Endothelial cell of umbilical vein (primary cell): ENCODE results near the gene MFSD6L. TPM values are rescaled to one million over a fixed set of nuclear protein-coding genes. Genes with fewer than 3 reads are reported as not detected.

Experiments
- BruUV-seq: library from RNA; stranded (reverse); fragments of 400-500 nt; replicated peaks from 2 replicates; lab custom pipeline; 2021; lab: Mats Ljungman, UMichigan
- CTCF ChIA-PET: fragments of 300-600, 350-600 bp; sonication (Branson Sonifier 250); formaldehyde crosslinking; loops from one replicate; lab custom pipeline; 2021; ENCODE audit warnings: antibody characterized with exemption, inconsistent platforms; lab: Charles Lee
- POLR2A ChIA-PET: fragments of 300-600, 350-600 bp; sonication (Branson Sonifier 250); formaldehyde crosslinking; loops from one replicate; lab custom pipeline; 2021; ENCODE audit warnings: antibody characterized with exemption, inconsistent platforms; lab: Charles Lee
- DNase-seq: peaks from one replicate; pipeline ENCODE4 v3.0.0-alpha.2; 2011; ENCODE audit warnings: low read depth, low spot score
- FAIRE-seq: peaks from 2 replicates; lab custom pipeline; 2011; peaks lifted over from hg19 to GRCh38; lab: Jason Lieb, UNC
- H2AFZ ChIP-seq: 2 replicates; pipeline ENCODE4 v1.6.0; 2012; ENCODE audit warnings: low read depth, low read length, control low read depth, inconsistent platforms
- H3K27ac ChIP-seq: 2 replicates; pipeline ENCODE4 v1.5.1; 2011; ENCODE audit warnings: low read depth, mild to moderate bottlenecking, control low read depth, low read length, moderate library complexity; ENCODE audit not compliant: insufficient read depth
- H3K27me3 ChIP-seq, 2 experiments: 2 replicates each; pipeline versions ENCODE4 v1.6.0 to v1.6.1; 2011; ENCODE audit warnings: low read length in 2 of 2, mixed read lengths in 1 of 2; ENCODE audit not compliant: control insufficient read depth in 2 of 2, insufficient read depth in 2 of 2
- H3K36me3 ChIP-seq, 2 experiments: 2 replicates in 1 of 2; 3 replicates in 1 of 2; pipeline ENCODE4 v1.5.1; 2011; ENCODE audit warnings: low read length in 2 of 2, mild to moderate bottlenecking in 1 of 2, moderate library complexity in 1 of 2; ENCODE audit not compliant: control insufficient read depth in 2 of 2, insufficient read depth in 2 of 2; ENCODE audit errors: extremely low read depth in 1 of 2
- H3K4me1 ChIP-seq: 3 replicates; pipeline ENCODE4 v1.5.1; 2011; ENCODE audit warnings: mild to moderate bottlenecking, low read length; ENCODE audit not compliant: control insufficient read depth, insufficient read depth; ENCODE audit errors: extremely low read depth
- H3K4me2 ChIP-seq: 2 replicates; pipeline ENCODE4 v1.6.1; 2011; ENCODE audit warnings: low read length, control low read depth, mixed read lengths; ENCODE audit not compliant: insufficient read depth
- H3K4me3 ChIP-seq, 3 experiments: fragments of 200-600 bp in 1 of 3; sonication (generic), shearing (Covaris generic) in 1 of 3; replicated peaks in 1 of 3; 2 replicates each; pipeline ENCODE4 v1.5.1; 2011 to 2016; ENCODE audit warnings: control low read depth in 3 of 3, low read length in 3 of 3, mild to moderate bottlenecking in 2 of 3, inconsistent platforms in 1 of 3, low read depth in 1 of 3, moderate library complexity in 1 of 3; ENCODE audit not compliant: insufficient read depth in 1 of 3
- H3K79me2 ChIP-seq: 2 replicates; pipeline ENCODE4 v1.6.0; 2012; ENCODE audit warnings: low read length, inconsistent platforms; ENCODE audit not compliant: control insufficient read depth, insufficient read depth
- H3K9ac ChIP-seq: replicated peaks from 2 replicates; pipeline ENCODE3; 2011; ENCODE audit warnings: low read length, control low read depth; ENCODE audit not compliant: insufficient read depth; ENCODE audit errors: extremely low read depth
- H3K9me1 ChIP-seq: replicated peaks from 3 replicates; pipeline ENCODE4 v1.6.0; 2011; ENCODE audit warnings: mild to moderate bottlenecking, low read length; ENCODE audit not compliant: control insufficient read depth, insufficient read depth; ENCODE audit errors: extremely low read depth
- H3K9me3 ChIP-seq: replicated peaks from 2 replicates; pipeline ENCODE4 v1.5.1; 2012; ENCODE audit warnings: low read length, inconsistent platforms; ENCODE audit not compliant: control insufficient read depth, insufficient read depth
- H4K20me1 ChIP-seq: replicated peaks from 2 replicates; pipeline ENCODE3; 2011; ENCODE audit warnings: mild to moderate bottlenecking, low read length; ENCODE audit not compliant: control insufficient read depth, insufficient read depth; ENCODE audit errors: extremely low read depth
- CTCF ChIP-seq, 2 donors: IDR thresholded peaks; 1 replicate in 1 of 2; 2 replicates in 1 of 2; pipeline ENCODE4 v1.5.1; 2011; ENCODE audit warnings: low read length in 2 of 2, mild to moderate bottlenecking in 2 of 2, moderate library complexity in 2 of 2, control low read depth in 1 of 2, inconsistent platforms in 1 of 2, low read depth in 1 of 2; ENCODE audit not compliant: insufficient read depth in 1 of 2; ENCODE audit errors: extremely low read depth in 1 of 2
- EZH2 ChIP-seq: IDR thresholded peaks from 2 replicates; pipeline ENCODE4 v1.6.1; 2012; ENCODE audit warnings: borderline replicate concordance, low read depth, mild to moderate bottlenecking, moderate library complexity, low read length, inconsistent platforms; ENCODE audit not compliant: severe bottlenecking
- FOS ChIP-seq: IDR thresholded peaks from 2 replicates; pipeline ENCODE4 v1.6.1; 2011; ENCODE audit warnings: mild to moderate bottlenecking, low read length, moderate library complexity, borderline replicate concordance; ENCODE audit not compliant: insufficient read depth
- GATA2 ChIP-seq: IDR thresholded peaks from 2 replicates; pipeline ENCODE4 v1.7.0; 2011; ENCODE audit warnings: low read depth, mild to moderate bottlenecking, moderate library complexity, mixed read lengths, low read length; ENCODE audit not compliant: insufficient read length, insufficient read depth
- JUN ChIP-seq: IDR thresholded peaks from 2 replicates; pipeline ENCODE4 v1.6.1; 2011; ENCODE audit warnings: borderline replicate concordance, low read depth; ENCODE audit not compliant: insufficient read length, insufficient read depth
- MAX ChIP-seq: IDR thresholded peaks from 2 replicates; pipeline ENCODE4 v1.6.1; 2011; ENCODE audit not compliant: insufficient read depth, insufficient read length
- MYC ChIP-seq: IDR thresholded peaks from one replicate; pipeline ENCODE4 v1.6.1; 2011; ENCODE audit warnings: mild to moderate bottlenecking, low read depth, low read length
- POLR2A ChIP-seq: IDR thresholded peaks from 2 replicates; pipeline ENCODE4 v1.6.1; 2012; ENCODE audit warnings: low read depth, mild to moderate bottlenecking, control low read depth, low read length
- POLR2AphosphoS5 ChIP-seq: IDR thresholded peaks from 2 replicates; pipeline ENCODE4 v1.6.1; 2012; ENCODE audit warnings: low read depth, mild to moderate bottlenecking, control low read depth, low read length, moderate library complexity; ENCODE audit not compliant: insufficient read depth
- dilution Hi-C: fragments of 300-500 bp; cut with MboI; formaldehyde crosslinking; loops from one replicate; pipeline ENCODE4 v1.15.0; 2019; ENCODE audit warnings: low sequenced_read_pairs; ENCODE audit not compliant: extremely low pct_ligation_motif_present
- intact Hi-C: fragments of 100-400 bp; cut with micrococcal nuclease; formaldehyde crosslinking; loops from one replicate; pipeline ENCODE4 v1.10.0; 2022
- polyA plus RNA-seq, 4 experiments: library from polyadenylated mRNA; depleted of rRNA in 3 of 4; stranded (reverse) in 3 of 4; unstranded in 1 of 4; fragments of >200 nt; gene quantifications; 2 replicates each; pipeline versions ENCODE4 v1.2.1 to v1.2.3, GENCODE V29; 2011 to 2012; ENCODE audit warnings: missing spikeins in 1 of 4
- total RNA-seq: library from RNA; stranded (reverse); gene quantifications from 2 replicates; pipeline ENCODE4 v1.2.3, GENCODE V29; 2021

Gene MFSD6L
- total and polyA plus RNA-seq, 2 donors (not counting 3 experiments of a cell fraction or from before 2014, with no cell fraction given) = not detected

DNA sequence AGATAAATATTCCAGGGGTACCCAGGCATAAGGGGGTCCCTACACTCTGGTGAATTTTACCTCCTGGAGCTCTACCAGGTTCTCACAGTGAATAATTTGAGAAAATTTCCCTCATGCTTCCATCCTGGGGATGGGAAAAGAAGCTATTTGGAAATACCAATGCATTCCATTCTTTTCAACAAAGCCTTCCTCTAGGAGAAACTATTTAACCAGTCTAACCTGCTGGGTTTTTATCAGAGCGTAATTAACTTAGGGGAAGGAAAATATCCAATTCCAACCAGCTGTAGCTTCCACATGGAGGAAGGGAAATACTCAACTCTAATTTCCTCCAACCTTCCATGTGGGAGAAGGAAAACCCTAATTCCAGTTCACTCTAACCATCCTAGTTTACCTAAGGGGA lies 17.0 kb downstream of the MFSD6L start:
- no peaks in the 10 kb centered on the region for H3K9me3 ChIP-seq
- FAIRE-seq = no peak
- H3K4me1 ChIP-seq = no peaks in the 10 kb centered on the region
- TF ChIP-seq JUN = no peak
- no peak for TF ChIP-seq MYC
- no peak for TF ChIP-seq POLR2A
- no peak for TF ChIP-seq EZH2
- no peak for TF ChIP-seq GATA2
- no peak for TF ChIP-seq CTCF (IDR thresholded peaks at IDR 0.05; ENCODE audit: extremely low read depth in 1 of 2, insufficient read depth in 1 of 2, low read depth in 1 of 2, low read length in 2 of 2)
- TF ChIP-seq FOS = no peak
- no peak for TF ChIP-seq MAX
- TF ChIP-seq POLR2AphosphoS5 = no peak
- ChIA-PET POLR2A (no interaction called here), CTCF (interaction anchor here (1.1 to 1.8 kb wide), 2 partner anchors 37 to 398 kb away, joined by 3 to 7 read pairs; no protein-coding TSS in a partner anchor)
- no peak overlapping the region for H3K9ac ChIP-seq
- no peaks in the 10 kb centered on the region for H3K79me2 ChIP-seq
- dilution Hi-C loops (no loop called here), intact Hi-C loops (no loop called here)
- H3K27me3 ChIP-seq = peaks cover 0 to 3% of the 10 kb centered on the region in 2 experiments
- no TSS peak for BruUV-seq
- DNase-seq = no peak
- no peaks in the 10 kb centered on the region for H3K36me3 ChIP-seq
- H3K27ac ChIP-seq = no peak overlapping the region
- no peaks in the 10 kb centered on the region for H3K9me1 ChIP-seq
- no peak overlapping the region for H3K4me2 ChIP-seq
- no peak overlapping the region for H2AFZ ChIP-seq
- H4K20me1 ChIP-seq = no peaks in the 10 kb centered on the region
- H3K4me3 ChIP-seq = no peak overlapping the region
